ENCODE measurements around the gene SNX15. TPM values are rescaled to one million over a fixed set of nuclear protein-coding genes. Genes with fewer than 3 reads are reported as not detected.
"Not testable (repeated sequence)": the region's sequence is repeated elsewhere in the genome, so short reads cannot be mapped to it uniquely, and the experiment has no call there.

The SNX15 gene
- total RNA-seq, 2 experiments from 2014 or later, result 7.3 to 9.0 TPM

GRCh38 chr11:65008016-65008415 lies 19.2 kb upstream of the SNX15 start:
- no peak for DNase-seq
- H3K4me3 Mint-ChIP-seq, result no peak overlapping the region
- H3K27me3 Mint-ChIP-seq, result no peaks in the 10 kb centered on the region
- no peaks in the 10 kb centered on the region for H3K4me1 Mint-ChIP-seq
- no peaks in the 10 kb centered on the region for H3K9me3 Mint-ChIP-seq
- no peak overlapping the region for H3K27ac Mint-ChIP-seq
- no peaks in the 10 kb centered on the region for H3K36me3 Mint-ChIP-seq

DNA sequence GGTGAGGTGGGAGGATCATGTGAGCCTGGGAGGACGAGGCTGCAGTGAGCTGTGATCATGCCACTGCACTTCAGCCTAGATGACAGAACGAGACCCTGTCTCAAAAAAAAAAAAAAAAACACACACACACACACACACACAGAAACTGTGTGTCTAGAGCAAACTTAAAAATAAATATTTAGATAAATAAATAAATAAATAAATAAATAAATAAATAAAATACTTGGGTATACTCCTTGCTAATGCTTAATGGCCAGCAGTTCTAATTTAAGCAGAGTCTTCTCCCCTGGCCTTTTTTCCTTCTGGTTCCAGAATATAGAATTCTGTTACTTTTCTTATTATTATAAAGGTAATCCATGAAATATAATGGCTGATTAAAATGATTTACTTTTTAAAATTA lies 18.4 kb upstream of the SNX15 start:
- Mint-ChIP-seq H3K4me1 (peaks cover 4% of the 10 kb centered on the region), H3K9me3 (no peaks in the 10 kb centered on the region), H3K36me3 (no peaks in the 10 kb centered on the region), H3K27me3 (no peaks in the 10 kb centered on the region), H3K4me3 (no peak overlapping the region), H3K27ac (no peak overlapping the region)
- DNase-seq, result no peak

DNA sequence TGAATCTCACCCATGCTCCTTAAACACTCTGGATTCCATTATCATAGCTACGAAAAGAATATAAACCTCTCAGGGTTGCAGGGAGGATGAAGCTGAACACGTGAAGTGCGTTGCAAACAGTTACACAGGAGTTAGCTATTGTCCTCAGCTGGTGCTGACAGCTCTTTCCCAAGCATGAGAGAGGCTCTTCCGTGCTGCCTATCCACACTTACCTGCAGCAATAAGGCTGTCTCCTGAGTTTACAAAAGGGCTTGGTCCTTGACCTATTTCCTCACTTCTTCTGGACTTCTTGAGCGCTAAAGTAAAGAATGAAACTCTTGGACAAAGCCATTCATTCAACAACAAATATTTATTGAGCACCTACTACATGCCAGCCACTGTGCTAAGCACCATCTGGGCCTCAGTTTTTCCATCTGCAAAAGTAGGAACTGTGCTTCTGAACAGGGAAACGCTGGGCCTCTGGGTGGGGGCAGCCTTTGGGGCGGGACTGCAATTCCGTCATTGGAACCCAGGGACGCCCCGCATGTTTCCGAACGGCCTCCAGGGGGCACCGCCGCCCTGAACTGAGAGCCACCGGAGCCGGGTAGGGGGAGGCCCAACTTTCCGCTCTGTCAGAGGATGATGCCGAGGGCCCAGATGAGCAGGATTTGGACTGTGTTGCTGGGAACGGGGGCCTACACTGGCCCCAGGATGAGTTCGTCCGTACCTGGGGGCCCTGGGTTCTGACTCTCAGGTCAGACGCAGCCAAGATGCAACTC lies 13.9 kb upstream of the SNX15 start:
- H3K4me1 Mint-ChIP-seq, result peaks cover 20% of the 10 kb centered on the region
- H3K27me3 Mint-ChIP-seq, result no peaks in the 10 kb centered on the region
- no peaks in the 10 kb centered on the region for H3K9me3 Mint-ChIP-seq
- H3K27ac Mint-ChIP-seq, result peak overlapping the region; percentile 97
- H3K36me3 Mint-ChIP-seq, result peaks cover 26% of the 10 kb centered on the region
- peak overlapping the region; percentile 85 for H3K4me3 Mint-ChIP-seq
- peak; percentile 93 for DNase-seq

- peaks cover 26% of the 10 kb centered on the region for H3K36me3 Mint-ChIP-seq
- peak within 1 kb of the TSS; percentile 90 for H3K4me3 Mint-ChIP-seq
- peak; percentile 92 for DNase-seq
- H3K9me3 Mint-ChIP-seq, result no peaks in the 10 kb centered on the region
- H3K4me1 Mint-ChIP-seq, result peaks cover 20% of the 10 kb centered on the region
- no peaks in the 10 kb centered on the region for H3K27me3 Mint-ChIP-seq
- peak within 1 kb of the TSS; percentile 97 for H3K27ac Mint-ChIP-seq
These were observed 13.1 kb upstream of the SNX15 start, which contains the start of gene ARL2 for GRCh38 chr11:65013888-65014725. Gene ARL2, plus strand, starts transcription at chr11:65014160. Its CDS starts 48 bp downstream, at chr11:65014208.

- Mint-ChIP-seq H3K4me1 (peaks cover 20% of the 10 kb centered on the region), H3K9me3 (no peaks in the 10 kb centered on the region), H3K36me3 (peaks cover 26% of the 10 kb centered on the region), H3K27me3 (no peaks in the 10 kb centered on the region), H3K27ac (peak overlapping the region; percentile 93), H3K4me3 (peak overlapping the region; percentile 90)
- no peak for DNase-seq
These were observed 12.5 kb upstream of the SNX15 start for GRCh38 chr11:65014726-65015227.

GRCh38 chr11:65016705-65017104 lies 10.5 kb upstream of the SNX15 start:
- Mint-ChIP-seq H3K36me3 (peaks cover 28% of the 10 kb centered on the region), H3K27ac (peak overlapping the region; percentile 34), H3K4me3 (no peak overlapping the region), H3K27me3 (no peaks in the 10 kb centered on the region), H3K4me1 (peaks cover 20% of the 10 kb centered on the region), H3K9me3 (no peaks in the 10 kb centered on the region)
- no peak for DNase-seq

DNA sequence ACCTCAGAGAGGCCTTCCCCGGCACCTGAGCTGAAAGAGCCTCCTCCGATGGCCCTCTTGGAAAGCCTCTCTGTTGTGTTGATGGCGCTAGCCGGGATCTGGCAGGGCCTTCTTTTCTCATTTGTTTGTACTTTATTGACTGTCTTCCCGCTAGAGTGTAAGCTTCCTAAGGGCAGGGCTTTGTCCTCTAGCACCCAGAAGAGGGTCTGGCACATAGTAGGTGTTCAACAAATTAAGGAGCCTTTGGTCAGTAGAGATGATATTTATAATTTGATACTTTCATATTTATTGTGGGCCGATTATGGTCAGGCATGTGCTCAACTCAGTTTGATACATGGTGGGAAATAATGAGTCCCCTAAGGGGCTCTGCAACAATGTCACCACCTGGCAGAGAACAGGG lies 9.3 kb upstream of the SNX15 start:
- Mint-ChIP-seq H3K9me3 (no peaks in the 10 kb centered on the region), H3K27me3 (no peaks in the 10 kb centered on the region), H3K4me3 (no peak overlapping the region), H3K4me1 (peaks cover 20% of the 10 kb centered on the region), H3K27ac (no peak overlapping the region), H3K36me3 (peaks cover 28% of the 10 kb centered on the region)
- DNase-seq, result no peak

- H3K4me3 Mint-ChIP-seq, result no peak overlapping the region
- peaks cover 16% of the 10 kb centered on the region for H3K4me1 Mint-ChIP-seq
- H3K27me3 Mint-ChIP-seq, result no peaks in the 10 kb centered on the region
- no peaks in the 10 kb centered on the region for H3K9me3 Mint-ChIP-seq
- no peak overlapping the region for H3K27ac Mint-ChIP-seq
- H3K36me3 Mint-ChIP-seq, result peaks cover 28% of the 10 kb centered on the region
- DNase-seq, result no peak
These were observed 7.4 kb upstream of the SNX15 start for GRCh38 chr11:65019824-65020223.

DNA sequence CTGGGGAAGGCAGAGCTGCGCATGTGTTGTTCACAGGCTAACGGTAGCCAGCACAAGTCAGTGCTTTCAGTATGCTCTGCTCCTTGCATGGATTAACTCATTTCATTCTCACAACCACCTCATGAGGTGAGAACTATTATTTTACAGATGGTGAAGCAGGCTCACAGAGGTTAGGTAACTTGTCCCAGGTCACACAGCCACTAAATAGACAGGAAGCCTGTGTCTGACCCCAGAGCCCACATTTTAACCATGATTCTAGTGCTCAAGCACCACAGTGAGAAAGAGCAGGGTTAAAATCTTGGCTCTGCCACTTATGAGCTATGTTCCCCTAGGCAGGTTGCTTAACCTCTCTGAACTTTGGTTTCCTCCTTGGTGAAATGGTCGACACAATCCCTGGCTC lies 6.2 kb upstream of the SNX15 start:
- Mint-ChIP-seq H3K27me3 (no peaks in the 10 kb centered on the region), H3K27ac (no peak overlapping the region)
- no peak for DNase-seq

DNA sequence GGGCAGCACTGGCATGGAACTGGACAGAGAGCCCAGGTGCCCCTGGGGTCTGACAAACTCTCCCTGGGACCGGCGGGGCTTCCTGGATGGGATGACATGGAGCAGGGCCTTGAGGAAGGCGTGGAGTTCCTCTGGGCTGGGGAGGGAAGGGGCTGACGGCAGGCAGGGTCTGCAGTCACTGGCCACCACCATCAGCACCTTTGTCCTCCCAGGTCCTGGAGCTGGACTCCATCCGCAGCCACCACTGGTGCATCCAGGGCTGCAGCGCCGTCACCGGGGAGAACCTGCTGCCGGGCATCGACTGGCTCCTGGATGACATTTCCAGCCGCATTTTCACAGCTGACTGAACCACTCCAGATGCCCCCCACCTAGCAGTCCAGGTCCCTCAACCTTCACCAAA lies 5.7 kb upstream of the SNX15 start:
- no peak for DNase-seq
- no peak overlapping the region for H3K27ac Mint-ChIP-seq
- H3K4me3 Mint-ChIP-seq, result no peak overlapping the region
- peaks cover 18% of the 10 kb centered on the region for H3K36me3 Mint-ChIP-seq
- no peaks in the 10 kb centered on the region for H3K27me3 Mint-ChIP-seq
- H3K4me1 Mint-ChIP-seq, result peaks cover 6% of the 10 kb centered on the region
- no peaks in the 10 kb centered on the region for H3K9me3 Mint-ChIP-seq

More for the DNA sequence above, 6.2 kb upstream of the SNX15 start:
- no peaks in the 10 kb centered on the region for H3K9me3 Mint-ChIP-seq
- no peak overlapping the region for H3K4me3 Mint-ChIP-seq
- peaks cover 11% of the 10 kb centered on the region for H3K4me1 Mint-ChIP-seq
- H3K36me3 Mint-ChIP-seq, result peaks cover 23% of the 10 kb centered on the region

- not testable (repeated sequence) for H3K36me3 Mint-ChIP-seq, H3K4me3 Mint-ChIP-seq, H3K27me3 Mint-ChIP-seq, H3K27ac Mint-ChIP-seq, H3K9me3 Mint-ChIP-seq, DNase-seq
- H3K4me1 Mint-ChIP-seq, result peaks cover 12% of the 10 kb centered on the region
These were observed 3.7 kb upstream of the SNX15 start for GRCh38 chr11:65023502-65023901.

DNA sequence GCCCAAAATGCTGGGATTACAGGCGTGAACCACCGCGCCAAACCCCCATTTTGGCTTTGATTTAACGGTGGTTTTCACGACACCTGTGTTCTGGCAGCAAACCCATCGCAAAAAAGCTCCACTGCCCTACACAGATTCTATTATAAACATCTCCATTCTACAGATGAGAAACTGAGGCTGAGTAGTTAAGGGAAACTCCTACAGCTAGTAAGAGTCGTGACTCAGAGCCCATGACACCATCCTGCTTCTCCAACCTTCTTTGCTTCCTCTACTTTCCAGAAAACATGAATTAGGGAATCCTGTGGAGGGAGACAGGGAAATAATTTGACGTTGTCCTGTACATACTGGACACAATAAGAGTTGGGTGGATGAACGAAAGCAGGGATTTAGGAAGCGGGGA lies 429 bp upstream of the SNX15 start:
- no peaks in the 10 kb centered on the region for H3K27me3 Mint-ChIP-seq
- peaks cover 16% of the 10 kb centered on the region for H3K4me1 Mint-ChIP-seq
- DNase-seq, result no peak
- H3K9me3 Mint-ChIP-seq, result no peaks in the 10 kb centered on the region
- H3K36me3 Mint-ChIP-seq, result peaks cover under 1% of the 10 kb centered on the region
- H3K27ac Mint-ChIP-seq, result peak overlapping the region; percentile 80
- peak overlapping the region; percentile 73 for H3K4me3 Mint-ChIP-seq

DNA sequence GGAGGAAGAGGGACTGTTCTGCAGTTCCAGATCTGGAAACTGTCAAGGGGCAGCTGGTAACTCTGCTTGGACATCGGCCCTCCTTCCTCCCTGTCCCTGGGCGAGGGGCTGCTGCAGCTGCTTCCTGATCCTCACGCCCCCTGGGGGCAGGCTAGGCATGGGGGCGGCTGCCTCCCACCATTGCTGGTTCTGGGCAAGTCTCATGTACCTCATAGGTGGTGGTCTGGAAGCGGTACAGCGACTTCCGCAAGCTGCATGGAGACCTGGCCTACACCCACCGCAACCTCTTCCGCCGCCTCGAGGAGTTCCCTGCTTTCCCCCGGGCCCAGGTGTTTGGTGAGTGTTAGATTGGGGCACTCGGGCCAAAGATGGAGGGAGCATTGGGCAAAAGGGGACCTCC lies 5.0 kb downstream of the SNX15 start:
- no peak for DNase-seq
- Mint-ChIP-seq H3K27me3 (no peaks in the 10 kb centered on the region), H3K36me3 (peaks cover 1% of the 10 kb centered on the region), H3K4me3 (no peak overlapping the region), H3K27ac (no peak overlapping the region), H3K9me3 (no peaks in the 10 kb centered on the region), H3K4me1 (peaks cover 12% of the 10 kb centered on the region)

DNA sequence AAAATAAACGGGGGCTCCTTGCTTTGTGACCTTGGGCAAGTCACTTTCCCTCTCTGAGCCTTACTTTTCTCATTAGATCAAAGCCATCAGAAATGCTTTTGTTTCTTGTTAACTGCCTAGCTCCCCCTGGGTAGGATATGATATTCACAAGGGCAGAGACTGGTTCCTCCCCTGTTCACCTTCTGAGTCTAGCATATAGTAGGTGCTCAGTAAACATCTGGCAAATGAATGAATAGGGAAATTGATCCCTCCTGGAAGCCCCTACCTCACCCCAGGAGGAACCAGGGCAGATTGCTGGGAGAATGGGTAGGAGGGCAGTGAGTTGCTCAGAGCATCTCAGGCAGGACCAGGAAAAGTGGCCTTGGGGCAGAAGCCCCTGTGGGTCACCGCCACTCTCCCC lies 7.2 kb downstream of the SNX15 start:
- Mint-ChIP-seq H3K9me3 (no peaks in the 10 kb centered on the region), H3K27ac (no peak overlapping the region), H3K27me3 (no peaks in the 10 kb centered on the region), H3K36me3 (peaks cover 1% of the 10 kb centered on the region), H3K4me3 (no peak overlapping the region), H3K4me1 (no peaks in the 10 kb centered on the region)
- DNase-seq, result no peak

GRCh38 chr11:65035579-65035978 lies 8.3 kb downstream of the SNX15 start:
- H3K4me1 Mint-ChIP-seq, result peaks cover 2% of the 10 kb centered on the region
- no peaks in the 10 kb centered on the region for H3K9me3 Mint-ChIP-seq
- H3K36me3 Mint-ChIP-seq, result peaks cover 1% of the 10 kb centered on the region
- H3K27me3 Mint-ChIP-seq, result no peaks in the 10 kb centered on the region
- no peak overlapping the region for H3K4me3 Mint-ChIP-seq
- DNase-seq, result no peak
- no peak overlapping the region for H3K27ac Mint-ChIP-seq
